GM19238 (cell line): ENCODE data around the gene TMEM19.
"Not testable (repeated sequence)": the region's sequence is repeated elsewhere in the genome, so short reads cannot be mapped to it uniquely, and the experiment has no call there.

Source experiments
- DNase-seq: peaks from one replicate; pipeline ENCODE4 v3.0.0; 2011; ENCODE audit warnings: low spot score; ENCODE audit not compliant: insufficient read length

TMEM19 gene

DNA sequence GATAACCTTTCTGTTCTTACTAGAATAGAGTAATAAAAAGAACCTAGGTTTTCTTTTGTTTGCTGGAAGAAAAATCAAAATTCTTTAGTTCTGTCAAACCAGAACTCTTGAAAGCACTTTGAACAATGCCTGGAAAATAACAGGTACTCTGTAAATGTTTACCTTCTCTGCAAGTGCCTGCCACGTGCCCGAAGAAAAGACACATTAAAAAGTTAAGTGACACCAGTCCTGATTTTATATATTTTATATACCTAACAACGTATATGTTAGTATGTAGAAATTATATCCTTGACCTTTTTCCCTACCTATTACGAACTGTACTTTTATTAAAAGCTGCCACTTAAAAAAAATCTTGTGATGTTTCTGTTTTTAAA, 20.8 kb upstream of the TMEM19 start:
- DNase-seq = no peak

DNA sequence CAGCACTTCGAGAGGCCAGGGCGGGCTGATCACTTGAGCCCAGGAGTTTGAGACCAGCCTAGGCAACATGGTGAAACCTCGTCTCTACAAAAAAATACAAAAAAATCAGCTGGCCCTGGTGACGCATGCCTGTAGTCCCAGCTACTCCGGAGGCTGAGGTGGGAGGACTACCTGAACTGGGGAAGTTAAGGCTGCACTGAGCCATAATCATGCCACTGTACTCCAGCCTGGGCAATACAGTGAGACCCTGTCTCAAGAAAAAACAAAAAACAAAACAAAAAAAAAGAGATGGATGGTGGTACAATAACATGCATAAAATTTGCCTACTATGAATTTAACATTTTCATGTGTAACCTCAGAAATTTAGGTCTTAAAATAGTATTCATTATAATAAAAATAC, 19.6 kb upstream of the TMEM19 start:
- no peak for DNase-seq

DNA sequence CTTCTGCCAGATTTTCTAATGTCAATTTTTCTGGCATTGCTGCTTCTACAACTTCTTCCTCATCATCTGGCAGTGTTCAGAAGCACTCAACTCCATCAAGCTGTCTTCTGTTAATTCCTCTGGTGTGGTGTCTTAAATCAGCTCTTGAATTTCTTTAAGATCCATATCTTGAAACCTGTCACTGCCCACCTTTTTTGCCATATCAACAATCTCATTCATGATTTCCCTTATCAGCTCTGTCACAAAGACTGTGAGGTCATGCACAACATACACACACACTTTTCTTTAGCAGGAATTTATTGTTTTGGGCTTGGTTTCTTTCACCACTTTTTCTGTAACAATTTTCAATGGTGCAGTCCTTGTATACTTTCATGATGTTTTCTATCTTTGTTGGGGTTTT, 14.6 kb upstream of the TMEM19 start:
- DNase-seq = no peak

DNA sequence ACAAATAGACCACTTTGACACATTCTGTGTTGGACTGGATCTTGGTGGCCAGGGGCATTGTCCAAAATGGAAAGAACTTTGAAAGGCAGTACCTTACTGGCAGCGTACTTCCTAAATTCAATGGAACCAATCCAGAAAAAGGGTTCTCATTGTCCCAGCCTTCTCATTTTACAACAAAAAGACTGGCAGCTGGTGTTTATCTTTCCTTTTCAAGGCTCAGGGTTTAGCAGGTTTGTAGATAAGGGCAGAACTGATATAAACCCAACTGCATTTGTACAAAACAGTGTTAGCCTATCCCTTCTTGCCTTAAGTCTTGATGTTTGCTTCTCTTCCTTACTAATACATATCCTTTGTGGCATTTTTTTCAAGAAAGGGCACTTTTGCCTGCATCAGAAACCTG, 14.1 kb upstream of the TMEM19 start:
- DNase-seq = no peak

DNA sequence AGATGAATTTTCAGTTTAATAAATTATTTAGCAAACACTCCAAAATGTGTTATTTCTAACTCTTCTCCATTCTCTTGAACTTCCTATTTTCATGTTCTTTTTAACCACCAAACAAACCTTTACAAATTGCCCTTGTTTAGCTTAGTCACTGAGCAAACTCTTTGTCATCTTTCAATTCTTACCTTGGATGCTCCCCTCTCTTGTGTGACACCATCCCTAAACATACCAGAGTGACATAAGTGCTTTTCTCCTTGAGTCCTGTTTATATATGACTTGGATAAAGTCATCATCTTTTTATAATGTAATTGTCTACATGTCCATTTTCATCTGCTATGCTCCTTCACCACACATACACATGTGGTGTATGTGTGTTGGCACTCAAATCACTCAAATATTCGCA, 3.4 kb upstream of the TMEM19 start:
- DNase-seq = no peak

DNA sequence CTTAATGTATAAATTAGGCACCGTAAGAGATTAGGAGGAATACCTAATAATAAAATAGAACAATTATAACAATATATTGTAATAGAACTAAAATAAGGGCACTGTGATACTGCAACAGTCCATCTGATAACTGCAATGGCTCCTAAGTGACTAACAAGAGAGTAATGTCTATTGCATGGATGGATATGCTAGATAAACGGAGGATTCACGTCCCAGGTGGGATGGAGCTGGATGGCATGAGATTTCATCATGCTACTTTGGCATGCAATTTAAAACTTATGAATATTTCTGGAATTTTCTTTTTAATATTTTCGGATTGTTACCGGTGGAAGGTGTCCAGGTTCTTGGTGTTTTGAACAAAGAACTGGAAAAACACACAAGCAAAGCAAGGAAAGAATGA, 2.2 kb upstream of the TMEM19 start:
- DNase-seq = no peak

DNA sequence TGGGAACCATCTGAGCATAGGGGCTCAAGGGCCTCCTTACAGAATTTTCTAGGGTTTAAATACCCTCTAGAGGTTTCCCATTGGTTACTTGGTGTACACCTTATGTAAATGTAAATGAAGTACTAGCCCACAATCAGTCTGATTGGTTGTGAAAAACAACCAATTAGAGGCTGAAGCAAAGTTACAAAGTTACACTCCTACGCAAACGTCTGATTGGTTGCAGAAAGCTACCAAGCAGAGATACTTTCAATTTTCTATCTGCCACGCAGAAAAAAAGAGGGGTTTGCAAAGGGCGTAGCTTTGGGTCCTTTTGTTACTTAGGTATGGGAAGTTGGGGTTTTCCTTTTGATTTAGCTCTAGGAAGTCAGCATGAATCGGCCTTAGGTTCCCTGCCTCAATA, 1.8 kb upstream of the TMEM19 start:
- DNase-seq = no peak

DNA sequence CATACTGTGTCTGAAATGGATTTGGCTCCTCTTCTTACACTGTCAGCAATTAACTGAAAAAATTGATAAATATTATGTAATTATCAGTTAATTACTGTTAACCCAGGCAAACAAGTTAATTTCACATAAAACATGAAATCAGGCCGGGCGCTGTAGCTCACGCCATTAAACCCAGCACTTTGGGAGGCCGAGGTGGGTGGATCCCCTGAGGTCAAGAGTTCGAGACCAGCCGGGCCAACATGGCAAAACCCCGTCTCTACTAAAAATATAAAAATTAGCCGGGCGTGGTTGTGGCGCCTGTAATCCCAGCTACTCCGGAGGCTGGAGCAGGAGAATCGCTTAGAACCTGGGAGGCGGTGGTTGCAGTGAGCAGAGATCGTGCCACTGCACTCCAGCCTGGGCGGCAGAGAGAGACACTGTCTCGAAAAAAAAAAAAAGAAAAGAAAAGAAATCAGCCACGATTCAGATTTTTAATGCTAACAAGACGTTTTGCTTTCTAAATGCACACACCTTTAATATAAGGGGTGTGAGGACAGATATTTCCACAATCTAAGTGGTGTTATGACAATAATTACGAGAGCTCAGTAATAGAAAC, 473 bp upstream of the TMEM19 start:
- no peak for DNase-seq

DNA sequence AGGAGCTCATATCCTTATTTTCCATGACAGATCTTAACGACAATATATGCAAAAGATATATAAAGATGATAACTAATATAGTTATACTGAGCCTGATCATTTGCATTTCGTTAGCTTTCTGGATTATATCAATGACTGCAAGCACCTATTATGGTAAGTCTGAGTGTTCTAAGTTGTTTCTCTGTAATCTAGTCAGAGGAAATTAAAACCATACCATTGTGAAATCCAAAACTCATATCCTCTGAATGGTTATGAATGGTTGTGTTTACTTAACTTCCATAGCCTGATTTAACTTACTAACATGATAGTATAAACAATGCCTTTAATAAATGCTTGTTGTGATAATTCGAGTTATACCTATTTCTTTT, 760 bp downstream of the TMEM19 start:
- DNase-seq = no peak

DNA sequence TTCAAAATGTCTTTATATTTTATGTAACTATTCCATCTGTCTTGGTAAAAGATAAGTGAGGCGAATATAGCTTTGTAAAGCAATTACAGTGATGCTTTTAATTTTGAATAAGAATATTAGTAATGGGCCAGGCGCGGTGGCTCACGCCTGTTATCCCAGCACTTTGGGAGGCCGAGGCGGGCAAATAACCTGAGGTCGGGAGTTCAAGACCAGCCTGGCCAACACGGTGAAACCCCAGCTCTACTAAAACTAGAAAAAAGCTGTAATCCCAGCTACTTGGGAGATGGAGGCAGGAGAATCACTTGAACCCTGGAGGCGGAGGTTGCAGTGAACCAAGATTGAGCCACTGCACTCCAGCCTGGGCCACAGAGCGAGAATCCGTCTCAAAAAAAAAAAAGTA, 1.3 kb downstream of the TMEM19 start:
- DNase-seq = not testable (repeated sequence)

DNA sequence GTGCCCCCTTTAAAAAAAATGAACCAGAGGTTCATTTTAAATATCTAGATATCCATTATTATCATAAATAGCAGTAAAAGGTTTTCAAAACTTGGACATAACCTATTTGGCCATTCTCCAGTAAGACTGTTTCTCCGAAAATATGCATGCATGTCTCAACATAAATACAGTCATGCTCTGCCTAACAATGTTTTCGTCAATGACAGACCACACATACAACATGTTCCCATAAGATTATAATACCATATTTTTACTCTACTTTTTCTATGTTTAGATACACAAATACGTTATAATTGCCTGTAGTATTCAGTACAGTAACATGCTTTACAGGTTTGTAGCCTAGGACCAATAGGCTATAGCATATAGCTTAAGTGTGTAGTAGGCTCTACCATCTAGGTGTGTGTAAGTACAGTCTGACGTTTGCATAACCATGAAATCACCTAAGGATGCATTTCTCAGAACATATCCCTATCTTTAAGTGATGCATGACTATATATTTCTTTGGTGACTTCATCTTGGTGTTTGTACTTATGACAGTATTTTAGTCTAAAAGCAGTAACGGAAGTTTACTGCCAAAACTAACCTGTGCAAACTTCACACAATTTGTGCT, 3.2 kb downstream of the TMEM19 start:
- DNase-seq = no peak

DNA sequence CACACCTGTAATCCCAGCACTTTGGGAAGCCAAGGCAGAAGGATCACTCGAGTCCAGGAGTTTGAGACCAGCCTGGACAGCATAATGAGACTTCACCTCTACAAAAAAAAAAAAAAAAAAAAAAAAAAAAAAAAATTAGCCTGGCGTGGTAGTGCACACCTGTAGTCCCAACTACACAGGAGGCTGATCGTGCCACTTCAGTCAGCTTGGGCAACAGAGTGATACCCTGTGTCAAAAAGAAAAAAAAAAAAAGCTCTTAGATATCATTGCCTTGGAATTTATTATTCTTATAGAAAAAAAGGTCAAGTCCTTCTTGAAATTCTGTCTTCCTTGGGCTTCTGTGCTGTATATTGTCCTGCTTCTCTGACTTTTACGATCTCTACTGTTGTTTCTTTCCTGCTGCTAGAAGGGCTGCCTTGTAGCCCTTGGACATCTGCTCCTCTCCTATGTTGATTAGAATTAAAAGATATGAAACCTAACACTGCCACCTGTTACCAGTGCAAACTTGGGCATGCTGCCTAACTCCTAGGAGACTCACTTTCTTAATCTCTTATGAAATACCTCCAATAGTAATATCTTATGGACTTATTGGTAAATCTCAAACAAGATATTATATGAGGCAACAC, 5.7 kb downstream of the TMEM19 start:
- DNase-seq = no peak

DNA sequence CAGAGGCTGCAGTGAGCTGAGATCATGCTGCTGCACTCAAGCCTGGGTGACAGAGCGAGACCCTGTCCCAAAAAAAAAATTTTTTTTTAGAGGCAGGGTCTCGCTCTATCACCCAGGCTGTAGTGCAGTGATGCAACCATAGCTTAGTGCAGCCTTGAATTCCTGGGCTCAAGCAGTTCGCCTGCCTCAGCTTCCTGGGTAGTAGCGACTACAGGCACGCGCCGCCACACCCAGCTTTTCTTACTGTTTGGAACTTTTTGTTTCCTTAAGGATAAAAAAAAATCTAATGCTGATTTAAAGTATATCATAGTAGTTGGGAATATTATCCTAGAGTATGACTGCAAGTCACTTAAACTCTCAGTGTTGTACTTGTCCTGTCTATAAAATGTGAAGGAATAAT, 7.2 kb downstream of the TMEM19 start:
- DNase-seq = no peak

DNA sequence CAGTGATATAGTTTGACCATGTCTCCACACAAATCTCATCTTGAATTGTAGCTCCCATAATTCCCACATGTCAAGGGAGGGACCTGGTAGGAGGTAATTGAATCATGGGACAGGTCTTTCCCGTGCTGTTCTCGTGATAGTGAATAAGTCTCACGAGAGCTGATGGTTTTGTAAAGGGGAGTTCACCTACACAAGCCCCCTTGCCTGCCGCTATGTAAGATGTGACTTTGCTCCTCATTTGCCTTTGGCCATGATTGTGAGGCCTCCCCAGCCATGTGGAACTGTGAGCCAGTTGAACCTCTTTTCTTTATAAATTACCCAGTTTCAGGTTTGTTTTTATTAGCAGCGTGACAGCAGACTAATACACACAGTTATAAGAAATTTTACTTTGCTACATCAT, 7.8 kb downstream of the TMEM19 start:
- not testable (repeated sequence) for DNase-seq

DNA sequence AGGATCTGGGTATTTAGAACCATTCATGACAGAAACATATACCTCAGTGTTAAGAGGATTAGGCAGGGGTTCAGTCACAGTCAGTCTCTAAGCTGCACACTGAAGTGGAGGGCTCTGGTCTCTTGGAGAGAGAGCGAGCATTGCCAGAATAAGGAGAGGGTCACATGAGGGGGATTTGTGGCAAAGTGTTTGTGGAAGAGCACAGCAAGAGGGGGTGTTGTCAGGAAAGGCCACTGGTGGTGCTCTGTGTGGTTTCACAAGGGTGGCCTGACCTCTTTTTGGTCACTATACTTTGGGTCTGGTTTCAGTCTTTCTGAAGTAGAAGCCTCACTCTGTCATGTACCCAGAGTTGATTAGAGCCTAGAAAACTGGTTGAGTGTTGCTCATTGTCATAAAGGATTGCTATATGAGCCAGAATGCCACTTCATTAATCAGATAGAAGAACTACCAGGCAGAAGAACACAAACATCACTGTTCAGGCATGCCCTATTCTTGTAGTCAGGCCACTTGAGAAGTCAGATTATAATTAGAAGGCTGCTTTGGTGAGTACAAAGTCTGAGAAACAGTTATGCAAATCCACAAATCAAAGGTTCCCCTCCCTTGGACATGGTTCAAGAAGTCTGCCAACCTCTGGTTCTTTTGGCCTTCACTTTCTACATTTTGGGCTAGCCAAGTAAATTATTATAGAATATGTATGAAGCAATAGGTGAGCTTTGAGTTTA, 8.4 kb downstream of the TMEM19 start:
- peak; percentile 13 for DNase-seq

DNA sequence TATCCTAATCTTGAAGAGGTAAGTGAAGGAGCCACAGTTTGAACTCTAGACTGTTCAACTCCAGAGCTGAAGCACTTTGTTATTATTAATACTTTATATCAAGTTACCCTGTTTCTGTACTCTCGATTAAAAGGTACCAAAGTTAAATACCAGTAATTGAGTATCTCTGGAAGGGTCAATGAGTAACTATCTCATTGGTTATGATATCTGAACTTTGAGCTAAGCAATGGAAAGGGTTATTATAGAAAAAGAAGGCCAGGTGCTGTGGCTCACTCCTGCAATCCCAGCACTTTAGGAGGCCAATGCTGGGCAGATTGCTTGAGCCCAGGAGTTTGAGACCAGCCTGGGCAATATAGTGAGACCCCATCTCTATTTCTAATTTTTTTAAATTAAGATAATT, 9.9 kb downstream of the TMEM19 start:
- no peak for DNase-seq

DNA sequence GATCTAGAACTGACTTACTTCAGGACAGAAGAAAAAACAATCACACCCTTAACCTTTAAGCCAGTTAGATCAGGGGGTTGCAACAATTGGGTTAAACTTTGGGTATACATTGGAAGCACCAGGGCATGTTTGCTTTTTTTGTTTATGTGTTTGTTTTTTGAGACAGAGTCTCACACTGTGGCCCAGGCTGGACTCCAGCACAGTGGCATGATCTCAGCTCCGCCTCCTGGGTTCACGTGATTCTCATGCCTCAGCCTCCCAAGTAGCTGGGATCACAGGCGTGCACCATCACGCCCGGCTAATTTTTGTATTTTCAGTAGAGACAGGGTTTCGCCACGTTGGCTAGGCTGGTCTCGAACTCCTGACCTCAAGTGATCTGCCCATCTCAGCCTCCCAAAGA, 16.3 kb downstream of the TMEM19 start:
- DNase-seq = not testable (repeated sequence)

DNA sequence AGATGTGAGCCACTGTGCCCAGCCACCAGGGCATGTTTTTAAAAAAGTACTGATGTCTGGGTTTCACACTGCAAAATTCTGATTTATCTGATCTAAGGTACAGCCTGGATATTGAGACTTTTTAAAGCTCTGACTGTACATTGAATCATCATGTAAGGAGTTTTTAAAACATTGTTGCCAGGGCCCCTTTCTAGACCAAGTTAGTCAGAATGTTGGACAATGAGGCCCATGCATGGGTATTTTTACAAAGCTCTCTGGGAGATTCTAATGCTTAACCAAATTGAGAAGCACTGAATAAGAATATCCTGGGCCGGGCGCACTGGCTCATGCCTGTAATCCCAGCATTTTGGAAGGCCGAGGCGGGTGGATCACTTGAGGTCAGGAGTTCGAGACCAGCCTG, 16.7 kb downstream of the TMEM19 start:
- DNase-seq = no peak

DNA sequence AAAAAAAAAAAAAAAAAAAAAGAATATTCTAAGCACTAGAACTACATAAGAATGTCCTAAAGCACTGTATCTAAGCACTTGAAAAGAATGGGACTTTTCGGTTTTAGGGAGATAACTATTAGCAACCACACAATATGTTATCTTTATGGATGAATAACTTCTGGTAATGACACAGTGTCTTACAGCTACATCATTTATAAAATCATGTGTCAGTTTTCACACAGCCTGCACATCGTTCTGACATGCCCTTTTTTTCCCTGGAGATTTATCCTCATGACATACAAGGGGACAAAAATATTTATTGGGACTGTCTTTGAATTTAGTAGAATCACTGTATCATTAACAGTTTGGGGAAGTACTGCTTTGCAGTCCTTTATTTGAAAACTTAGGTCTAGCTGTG, 17.3 kb downstream of the TMEM19 start:
- DNase-seq = no peak

DNA sequence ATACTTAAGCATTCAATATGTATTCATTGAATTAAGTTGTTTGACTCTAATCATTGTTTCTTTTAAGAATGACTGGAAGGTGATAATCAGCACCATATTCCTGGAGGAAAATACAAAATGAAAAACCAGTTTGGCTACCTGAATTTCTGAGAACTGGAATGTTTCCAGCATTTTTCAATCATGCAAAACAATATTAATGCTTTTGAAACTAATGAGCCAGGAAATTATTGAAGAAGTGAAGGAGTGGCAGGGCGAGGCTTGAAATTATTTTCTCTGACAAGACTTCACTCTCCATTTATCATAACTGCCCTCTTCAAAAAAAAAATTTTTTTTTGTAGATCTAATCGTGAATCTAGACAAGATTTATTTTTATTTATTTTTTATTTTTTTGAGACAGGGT, 19.0 kb downstream of the TMEM19 start:
- no peak for DNase-seq

DNA sequence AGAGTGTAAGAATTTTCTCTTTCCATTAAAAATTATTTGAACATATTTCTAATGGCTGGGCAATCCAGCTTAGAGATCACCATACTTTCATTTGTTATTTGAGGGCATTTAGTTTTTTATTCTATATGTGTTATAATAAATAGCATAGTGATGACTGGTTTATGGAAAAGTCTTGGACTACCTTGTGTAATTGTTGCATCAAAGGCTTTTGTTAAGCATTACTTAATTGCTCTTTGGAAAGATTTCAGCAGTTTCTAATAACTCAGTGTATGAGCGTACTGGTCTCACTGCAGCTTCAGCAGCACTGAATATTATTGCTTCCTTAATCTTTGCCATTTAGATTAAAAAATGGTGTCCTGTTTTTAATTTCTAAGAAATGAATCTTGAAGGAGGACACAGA, 22.8 kb downstream of the TMEM19 start:
- DNase-seq = no peak

DNA sequence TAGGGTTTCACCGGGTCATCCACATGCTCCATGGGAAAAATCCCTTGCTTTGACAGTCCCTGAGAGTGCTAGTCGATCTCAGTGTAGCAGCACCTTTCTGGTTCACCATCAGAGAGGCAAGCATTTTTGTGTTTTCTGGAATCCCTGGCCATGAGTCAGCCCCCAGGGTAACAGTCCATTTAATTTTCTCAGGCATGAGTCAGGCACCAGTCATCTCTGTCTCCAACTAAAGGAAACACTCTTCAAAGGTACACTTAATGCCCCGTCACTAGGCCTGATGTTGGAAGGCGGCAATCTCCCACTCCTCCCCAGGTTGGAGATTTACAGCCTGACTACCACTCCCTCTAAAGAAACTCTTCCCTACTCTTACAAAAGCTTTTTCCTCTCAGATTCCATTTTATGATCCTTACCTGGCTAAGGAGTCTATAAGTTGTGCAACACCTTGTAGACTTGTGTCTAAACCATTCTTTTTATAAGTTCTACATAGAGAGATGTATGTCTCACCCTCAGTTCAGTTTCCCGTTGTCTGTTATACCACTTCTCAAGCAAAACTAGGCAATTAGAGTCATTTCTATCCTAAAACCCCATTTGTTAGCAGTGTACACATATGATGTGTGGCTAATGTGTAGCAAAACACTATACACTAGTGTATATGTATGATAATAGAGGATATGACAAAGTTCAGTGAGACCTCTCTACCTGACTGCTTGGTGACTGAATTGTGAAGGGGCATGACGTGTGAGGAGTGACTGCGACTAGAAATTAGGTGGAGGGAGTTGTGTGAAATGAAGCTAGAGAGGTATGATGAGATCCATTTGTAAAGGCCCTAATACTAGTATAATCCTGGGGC, 24.6 kb downstream of the TMEM19 start:
- DNase-seq = no peak
